NCI-H82 treated with DMSO at 0.1 percent for 48 hours (cell line): ENCODE data around the gene GLB1L3.
A peak's percentile ranks its signal among the peaks of the same experiment; 100 is the strongest.
"Not testable (repeated sequence)": the region's sequence is repeated elsewhere in the genome, so short reads cannot be mapped to it uniquely, and the experiment has no call there.

ENCODE experiments used
- DNase-seq: peaks from one replicate; lab custom pipeline; 2025; ENCODE audit not compliant: unreplicated experiment; lab: John Stamatoyannopoulos, UW

The GLB1L3 gene

GRCh38 chr11:134294664-134295063 lies 18.5 kb downstream of the GLB1L3 start:
- DNase-seq: no peak

GRCh38 chr11:134312223-134312622 lies 36.0 kb downstream of the GLB1L3 start:
- DNase-seq: no peak

DNA sequence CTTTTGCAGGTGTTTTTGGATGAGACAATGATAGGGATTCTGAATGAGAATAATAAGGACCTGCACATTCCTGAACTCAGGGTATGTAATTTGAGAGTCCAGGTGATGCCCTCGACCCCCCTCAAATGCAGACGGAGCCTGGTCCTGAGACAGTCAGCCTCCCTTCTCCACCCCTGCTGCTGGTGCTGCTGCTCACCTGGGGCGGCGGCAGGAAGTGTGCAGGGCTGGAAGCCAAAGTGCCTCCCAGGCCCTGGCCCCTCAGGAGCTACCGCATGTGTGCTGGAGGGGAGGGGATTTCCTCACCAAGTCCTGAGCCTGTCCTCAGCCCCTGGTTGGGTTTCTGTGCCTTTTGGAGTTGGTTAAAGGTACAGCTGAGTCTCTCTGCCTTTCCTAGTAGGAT lies 36.6 kb downstream of the GLB1L3 start:
- no peak for DNase-seq

DNA sequence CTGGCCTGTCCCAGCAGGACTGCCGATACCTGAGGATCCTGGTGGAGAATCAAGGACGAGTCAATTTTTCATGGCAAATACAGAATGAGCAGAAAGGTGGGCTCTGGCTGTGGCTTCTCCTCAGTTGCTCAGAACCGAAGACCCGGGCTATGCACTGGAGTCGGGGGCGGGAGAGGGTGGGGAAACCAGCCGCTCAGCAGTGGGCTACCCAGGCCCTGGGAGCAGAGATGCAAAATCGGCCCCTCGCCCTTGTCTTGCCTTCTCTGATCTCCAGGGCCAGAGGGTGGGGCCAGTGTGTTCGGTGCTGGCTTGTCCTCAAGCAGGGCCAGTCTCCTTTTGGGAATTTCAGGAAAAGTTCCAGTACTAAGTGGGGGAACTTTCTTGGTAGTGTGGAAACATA lies 37.2 kb downstream of the GLB1L3 start:
- no peak for DNase-seq

DNA sequence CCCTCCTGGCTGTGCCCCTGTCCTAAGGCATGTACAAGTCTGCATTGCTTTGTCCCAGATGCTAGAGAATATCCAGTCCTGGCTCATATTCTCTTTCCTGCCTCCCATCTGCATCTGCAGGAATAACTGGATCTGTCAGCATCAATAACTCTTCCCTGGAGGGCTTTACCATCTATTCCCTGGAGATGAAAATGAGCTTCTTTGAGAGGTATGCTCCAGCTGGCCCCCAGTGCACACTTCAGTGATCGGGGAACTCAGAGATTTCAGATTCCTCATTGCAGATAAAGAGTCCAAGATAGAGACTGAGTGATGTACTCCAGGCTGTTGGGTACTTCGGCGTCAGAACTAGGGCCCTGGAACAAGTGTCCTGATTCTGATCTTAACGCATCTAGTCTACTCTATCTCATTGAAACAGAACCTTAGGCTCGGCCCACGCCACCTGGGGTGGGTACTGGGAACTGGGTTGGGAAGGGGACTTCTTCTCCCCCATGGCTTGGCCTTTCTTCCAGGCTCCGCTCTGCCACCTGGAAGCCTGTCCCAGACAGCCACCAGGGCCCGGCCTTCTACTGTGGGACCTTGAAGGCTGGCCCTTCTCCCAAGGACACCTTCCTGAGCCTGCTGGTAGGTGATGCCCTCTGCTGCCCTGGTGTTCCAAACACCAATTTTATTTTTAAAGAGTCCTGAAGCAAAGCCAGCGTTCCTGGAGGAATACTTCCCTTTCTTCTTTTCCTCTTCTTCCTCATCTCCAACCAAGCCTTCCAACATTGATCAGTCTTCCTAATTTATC lies 37.8 kb downstream of the GLB1L3 start:
- DNase-seq: no peak

GRCh38 chr11:134317103-134317502 lies 40.9 kb downstream of the GLB1L3 start:
- DNase-seq: no peak

DNA sequence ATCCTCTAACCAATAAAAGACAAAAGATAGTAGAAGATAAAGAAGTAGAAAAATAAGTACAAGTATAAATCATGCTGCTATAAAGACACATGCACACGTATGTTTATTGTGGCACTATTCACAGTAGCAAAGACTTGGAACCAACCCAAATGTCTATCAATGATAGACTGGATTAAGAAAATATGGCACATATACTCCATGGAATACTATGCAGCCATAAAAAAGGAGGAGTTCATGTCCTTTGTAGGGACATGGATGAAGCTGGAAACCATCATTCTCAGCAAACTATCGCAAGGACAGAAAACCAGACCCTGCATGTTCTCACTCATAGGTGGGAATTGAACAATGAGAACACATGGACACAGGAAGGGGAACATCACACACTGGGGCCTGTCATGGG lies 45.2 kb downstream of the GLB1L3 start:
- DNase-seq: not testable (repeated sequence)

DNA sequence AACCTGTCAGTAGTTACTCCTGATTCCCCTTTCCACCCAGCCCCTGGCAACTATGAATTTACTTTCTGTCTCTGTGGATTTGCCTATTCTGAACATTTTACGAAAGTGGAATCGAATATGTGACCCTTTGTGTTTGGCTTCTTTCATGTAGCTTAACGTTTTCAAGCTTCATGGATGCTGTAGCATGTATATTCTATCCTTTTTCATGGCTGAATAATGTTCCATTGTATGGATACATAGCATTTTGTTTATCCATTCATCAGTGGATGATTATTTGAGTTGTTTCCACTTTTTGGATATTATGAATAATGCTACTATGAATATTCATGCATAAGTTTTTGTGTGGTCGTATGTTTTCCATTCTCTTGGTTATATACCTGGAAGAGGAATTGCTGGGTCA lies 46.4 kb downstream of the GLB1L3 start:
- no peak for DNase-seq

- DNase-seq: no peak
These were observed 52.3 kb downstream of the GLB1L3 start for GRCh38 chr11:134328433-134328832.

- no peak for DNase-seq
These were observed 54.6 kb downstream of the GLB1L3 start for GRCh38 chr11:134330611-134331353.

- peak; percentile 19 for DNase-seq
These were observed 55.4 kb downstream of the GLB1L3 start, which contains the start of gene GLB1L2 for GRCh38 chr11:134331354-134332188. GLB1L2 (plus strand) TSS chr11:134331988; CDS start chr11:134332062, 74 bp downstream.

GRCh38 chr11:134332189-134332631 lies 56.0 kb downstream of the GLB1L3 start:
- no peak for DNase-seq

GRCh38 chr11:134332782-134333181 lies 56.6 kb downstream of the GLB1L3 start:
- DNase-seq: no peak

DNA sequence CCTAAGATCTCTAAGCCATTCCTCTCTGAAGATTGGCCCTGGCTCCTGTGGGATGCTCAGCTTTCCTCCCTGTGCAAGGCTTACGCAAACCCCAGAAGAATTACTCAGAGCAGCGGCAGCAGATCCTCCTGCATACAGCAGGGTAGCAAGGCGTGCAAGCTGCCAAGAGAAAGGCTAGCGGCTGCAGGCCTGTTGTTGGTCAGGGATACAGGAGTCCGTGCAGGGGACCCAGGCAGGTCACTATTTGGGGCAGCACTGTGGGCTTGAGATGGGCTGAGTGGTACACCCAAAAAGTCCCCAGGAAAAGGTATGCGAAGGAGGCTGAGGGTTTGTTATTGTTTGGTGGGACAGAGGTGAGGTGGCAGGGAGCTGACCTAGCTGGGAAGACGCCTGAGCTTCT lies 57.1 kb downstream of the GLB1L3 start:
- DNase-seq: no peak

- no peak for DNase-seq
These were observed 57.8 kb downstream of the GLB1L3 start for GRCh38 chr11:134333946-134334345.

- DNase-seq: no peak
These were observed 58.8 kb downstream of the GLB1L3 start for GRCh38 chr11:134334796-134335571.

DNA sequence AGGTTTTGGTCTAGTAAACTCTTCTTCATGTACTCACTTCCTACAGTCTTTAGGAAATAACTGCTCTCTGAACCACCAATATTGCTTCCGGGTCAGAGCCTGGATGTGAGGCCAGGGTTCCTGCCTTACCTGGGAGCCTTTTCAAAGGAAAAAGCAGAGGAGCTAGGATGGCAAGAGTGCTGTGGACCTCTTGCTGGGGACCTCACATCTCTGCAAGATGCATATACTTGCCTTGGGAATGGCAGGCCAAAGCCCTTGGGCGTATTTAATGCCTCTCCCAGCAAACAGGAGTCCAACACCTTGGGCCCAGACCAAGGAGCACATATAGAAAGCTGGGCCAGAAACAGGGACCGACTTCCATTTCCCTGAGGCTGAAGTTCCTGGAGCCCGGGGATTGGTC lies 60.9 kb downstream of the GLB1L3 start:
- no peak for DNase-seq

GRCh38 chr11:134338068-134338467 lies 61.9 kb downstream of the GLB1L3 start:
- DNase-seq: no peak

DNA sequence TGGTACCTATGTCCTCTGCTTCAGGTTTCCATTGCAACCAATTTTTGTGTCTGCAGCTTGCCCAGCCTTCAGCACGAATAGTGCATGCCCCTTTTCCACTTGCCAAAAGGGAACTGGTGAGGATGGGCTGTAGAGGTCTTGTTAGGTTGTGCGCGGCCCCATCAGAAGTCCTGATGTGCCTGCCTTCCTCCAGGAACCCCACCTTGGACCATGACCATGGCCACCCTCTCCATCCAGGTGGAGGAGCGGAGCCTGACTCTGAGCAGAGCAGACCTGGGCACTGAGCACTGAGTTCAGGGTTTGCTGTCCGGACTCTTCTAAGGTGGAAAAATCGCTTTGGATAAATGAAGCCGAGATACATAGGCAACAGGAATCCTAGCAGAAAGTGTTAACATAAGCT lies 62.5 kb downstream of the GLB1L3 start:
- no peak for DNase-seq

DNA sequence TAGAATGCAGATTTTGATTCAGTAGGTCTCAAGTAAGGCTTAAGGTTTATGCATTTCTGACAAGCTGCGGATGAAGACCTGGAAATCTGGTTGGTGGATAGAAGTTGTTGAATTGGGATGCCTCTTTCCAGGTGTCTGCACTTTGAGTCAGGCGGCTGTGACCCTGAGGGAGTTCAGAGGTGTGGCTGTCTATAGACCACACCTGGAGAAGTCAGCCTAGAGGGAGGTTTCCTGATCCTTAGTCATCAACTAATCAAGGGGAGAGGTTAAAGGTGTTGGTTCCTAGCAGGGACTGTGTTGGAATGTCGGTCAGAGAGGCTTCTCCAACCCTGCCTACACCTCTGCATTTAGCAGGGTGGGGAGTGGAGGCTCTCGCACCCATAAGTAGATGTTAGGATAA lies 63.6 kb downstream of the GLB1L3 start:
- DNase-seq: no peak
